SK-N-SH treated with all-trans-retinoic acid at 6 μM for 48 hours (cell line): ENCODE data around the gene CAMK1.
A peak's percentile ranks its signal among the peaks of the same experiment; 100 is the strongest.

Source experiments
- ATAC-seq: fragments of 200-7000 bp; cut with Tn5 transposase; 3 replicates; pipeline ENCODE4 v1.9.1; 2020; ENCODE audit warnings: mild to moderate bottlenecking, moderate library complexity
- ARNTL ChIP-seq: fragments of 450-650 bp; formaldehyde crosslinking; IDR thresholded peaks from 2 replicates; pipeline ENCODE4 v1.5.0; 2020; ENCODE audit warnings: low read depth, mild to moderate bottlenecking, moderate library complexity, borderline replicate concordance
- BACH2 ChIP-seq: fragments of 250-450 bp; sonication (Bioruptor Pico); IDR thresholded peaks from 2 replicates; pipeline ENCODE4 v1.9.0; 2021; ENCODE audit warnings: mild to moderate bottlenecking, borderline replicate concordance
- CSDC2 ChIP-seq: fragments of 250-450 bp; sonication (Bioruptor Pico); IDR thresholded peaks from 2 replicates; pipeline ENCODE4 v1.5.0; 2020; ENCODE audit warnings: mild to moderate bottlenecking, moderate library complexity
- ESRRG ChIP-seq: fragments of 250-450 bp; sonication (Bioruptor Pico); IDR thresholded peaks from 2 replicates; pipeline ENCODE4 v1.6.1; 2021; ENCODE audit warnings: mild to moderate bottlenecking
- GLIS3 ChIP-seq: fragments of 250-450 bp; sonication (Bioruptor Pico); IDR thresholded peaks from 2 replicates; pipeline ENCODE4 v1.5.0; 2020; ENCODE audit warnings: mild to moderate bottlenecking, moderate library complexity
- ISL1 ChIP-seq: fragments of 250-450 bp; sonication (Bioruptor Pico); IDR thresholded peaks from 2 replicates; pipeline ENCODE4 v2.1.2; 2022; ENCODE audit warnings: mild to moderate bottlenecking, moderate library complexity
- OSR1 ChIP-seq: fragments of 250-450 bp; sonication (Bioruptor Pico); IDR thresholded peaks from 2 replicates; pipeline ENCODE4 v1.8.0; 2022; ENCODE audit warnings: moderate library complexity, mild to moderate bottlenecking, inconsistent platforms
- PPARA ChIP-seq: fragments of 250-450 bp; sonication (Bioruptor Pico); IDR thresholded peaks from 2 replicates; pipeline ENCODE4 v1.5.0; 2020; ENCODE audit warnings: mild to moderate bottlenecking, borderline replicate concordance
- RARB ChIP-seq: fragments of 250-450 bp; sonication (Bioruptor Pico); IDR thresholded peaks from 2 replicates; pipeline ENCODE4 v1.8.0; 2021; ENCODE audit warnings: mild to moderate bottlenecking, moderate library complexity
- SNAI2 ChIP-seq: fragments of 250-450 bp; sonication (Bioruptor Pico); IDR thresholded peaks from 2 replicates; pipeline ENCODE4 v1.5.0; 2020; ENCODE audit warnings: mild to moderate bottlenecking, moderate library complexity
- TCF4 ChIP-seq: fragments of 250-450 bp; sonication (Bioruptor Pico); IDR thresholded peaks from 2 replicates; pipeline ENCODE4 v1.8.0; 2021; ENCODE audit warnings: mild to moderate bottlenecking, moderate library complexity, borderline replicate concordance
- TOX ChIP-seq: fragments of 250-450 bp; sonication (Bioruptor Pico); IDR thresholded peaks from 2 replicates; pipeline ENCODE4 v1.8.0; 2021; ENCODE audit warnings: mild to moderate bottlenecking, moderate library complexity, borderline replicate concordance
- ZC3H10 ChIP-seq: fragments of 250-450 bp; sonication (Bioruptor Pico); IDR thresholded peaks from 2 replicates; pipeline ENCODE4 v1.5.1; 2021; ENCODE audit warnings: mild to moderate bottlenecking, moderate library complexity
- ZFP3 ChIP-seq: fragments of 250-450 bp; sonication (Bioruptor Pico); IDR thresholded peaks from 2 replicates; pipeline ENCODE4 v1.5.0; 2020; ENCODE audit warnings: mild to moderate bottlenecking, moderate library complexity
- ZFP30 ChIP-seq: fragments of 450-650 bp; formaldehyde crosslinking; IDR thresholded peaks from 2 replicates; pipeline ENCODE4 v1.5.0; 2022; ENCODE audit warnings: mild to moderate bottlenecking, moderate library complexity
- ZNF565 ChIP-seq: fragments of 450-650 bp; formaldehyde crosslinking; conservative IDR thresholded peaks from 2 replicates; pipeline ENCODE4 v1.5.0; 2020; ENCODE audit warnings: low read depth, mild to moderate bottlenecking, moderate library complexity
- ZNF8 ChIP-seq: fragments of 450-650 bp; formaldehyde crosslinking; IDR thresholded peaks from 2 replicates; pipeline ENCODE4 v1.5.0; 2020; ENCODE audit warnings: mild to moderate bottlenecking, moderate library complexity
- TF ChIP-seq, protein P1 (sequence below): fragments of 250-450 bp; sonication (Bioruptor Pico); IDR thresholded peaks from 2 replicates; pipeline ENCODE4 v1.5.1; 2020; ENCODE audit warnings: low read depth, mild to moderate bottlenecking, moderate library complexity
- TF ChIP-seq, protein P2 (sequence below): fragments of 250-450 bp; sonication (Bioruptor Pico); IDR thresholded peaks from 2 replicates; pipeline ENCODE4 v1.5.0; 2020; ENCODE audit warnings: mild to moderate bottlenecking, moderate library complexity
- TF ChIP-seq, protein P3 (sequence below): fragments of 250-450 bp; sonication (Bioruptor Pico); IDR thresholded peaks from 2 replicates; pipeline ENCODE4 v1.5.1; 2021; ENCODE audit warnings: mild to moderate bottlenecking, moderate library complexity
- TF ChIP-seq, protein P4 (sequence below): fragments of 250-450 bp; sonication (Bioruptor Pico); IDR thresholded peaks from 2 replicates; pipeline ENCODE4 v1.8.0; 2021; ENCODE audit warnings: low read depth, mild to moderate bottlenecking, moderate library complexity, borderline replicate concordance

Gene CAMK1

DNA sequence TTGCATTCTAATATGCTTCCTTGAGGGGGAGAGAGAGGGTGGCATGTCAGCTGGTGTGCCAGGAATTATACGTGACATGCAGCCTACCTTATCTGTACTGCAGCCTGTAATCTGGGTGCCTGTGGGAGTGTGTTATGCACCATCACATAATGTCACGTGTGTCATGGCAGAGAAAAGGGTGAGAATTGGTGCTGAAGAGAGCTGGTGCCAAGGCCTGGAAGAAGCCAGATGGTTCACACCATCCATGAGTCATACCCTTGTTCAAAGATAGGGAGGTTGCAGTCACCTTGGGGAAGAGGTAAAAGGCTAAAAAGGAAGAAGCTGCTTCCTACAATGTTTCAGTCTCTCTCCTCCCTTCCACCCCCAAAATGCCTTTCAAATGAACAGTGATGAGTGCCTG is 32.9 kb downstream of the CAMK1 start (continued):
- TF ChIP-seq ESRRG (CRISPR knock-in tag), result no peak
- TF ChIP-seq BACH2 (CRISPR knock-in tag), result no peak

DNA sequence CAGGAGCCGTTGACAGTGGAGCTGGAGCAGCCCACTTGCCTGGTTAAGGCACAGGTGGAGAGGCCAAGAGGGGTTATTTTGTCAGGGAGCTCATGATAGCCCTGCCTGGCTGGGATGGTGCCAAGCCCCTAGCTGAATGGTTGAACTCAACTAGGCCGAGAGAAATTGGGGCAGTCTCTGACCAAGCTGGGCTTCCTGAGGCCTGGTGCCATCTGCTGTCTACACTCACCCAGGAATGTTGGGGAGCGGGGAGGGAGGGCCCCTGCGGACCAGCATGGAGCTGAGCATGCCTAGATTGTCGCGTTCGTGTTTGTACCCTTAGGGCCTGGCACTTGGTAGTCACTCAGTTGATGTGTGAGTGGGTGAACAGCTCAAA is 37.0 kb downstream of the CAMK1 start:
- TF ChIP-seq, protein P1, sequence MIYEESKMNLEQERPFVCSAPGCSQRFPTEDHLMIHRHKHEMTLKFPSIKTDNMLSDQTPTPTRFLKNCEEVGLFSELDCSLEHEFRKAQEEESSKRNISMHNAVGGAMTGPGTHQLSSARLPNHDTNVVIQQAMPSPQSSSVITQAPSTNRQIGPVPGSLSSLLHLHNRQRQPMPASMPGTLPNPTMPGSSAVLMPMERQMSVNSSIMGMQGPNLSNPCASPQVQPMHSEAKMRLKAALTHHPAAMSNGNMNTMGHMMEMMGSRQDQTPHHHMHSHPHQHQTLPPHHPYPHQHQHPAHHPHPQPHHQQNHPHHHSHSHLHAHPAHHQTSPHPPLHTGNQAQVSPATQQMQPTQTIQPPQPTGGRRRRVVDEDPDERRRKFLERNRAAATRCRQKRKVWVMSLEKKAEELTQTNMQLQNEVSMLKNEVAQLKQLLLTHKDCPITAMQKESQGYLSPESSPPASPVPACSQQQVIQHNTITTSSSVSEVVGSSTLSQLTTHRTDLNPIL (CRISPR knock-in tag), result no peak
- no peak for TF ChIP-seq SNAI2 (CRISPR knock-in tag)
- no peak for TF ChIP-seq GLIS3 (CRISPR knock-in tag)
- no peak for TF ChIP-seq ZNF565 (CRISPR knock-in tag)
- no peak for TF ChIP-seq ARNTL
- TF ChIP-seq ESRRG (CRISPR knock-in tag), result no peak
- no peak for TF ChIP-seq BACH2 (CRISPR knock-in tag)
- TF ChIP-seq RARB (CRISPR knock-in tag), result no peak
- no peak for TF ChIP-seq PPARA (CRISPR knock-in tag)
- TF ChIP-seq OSR1 (CRISPR knock-in tag), result no peak
- TF ChIP-seq, protein P2, sequence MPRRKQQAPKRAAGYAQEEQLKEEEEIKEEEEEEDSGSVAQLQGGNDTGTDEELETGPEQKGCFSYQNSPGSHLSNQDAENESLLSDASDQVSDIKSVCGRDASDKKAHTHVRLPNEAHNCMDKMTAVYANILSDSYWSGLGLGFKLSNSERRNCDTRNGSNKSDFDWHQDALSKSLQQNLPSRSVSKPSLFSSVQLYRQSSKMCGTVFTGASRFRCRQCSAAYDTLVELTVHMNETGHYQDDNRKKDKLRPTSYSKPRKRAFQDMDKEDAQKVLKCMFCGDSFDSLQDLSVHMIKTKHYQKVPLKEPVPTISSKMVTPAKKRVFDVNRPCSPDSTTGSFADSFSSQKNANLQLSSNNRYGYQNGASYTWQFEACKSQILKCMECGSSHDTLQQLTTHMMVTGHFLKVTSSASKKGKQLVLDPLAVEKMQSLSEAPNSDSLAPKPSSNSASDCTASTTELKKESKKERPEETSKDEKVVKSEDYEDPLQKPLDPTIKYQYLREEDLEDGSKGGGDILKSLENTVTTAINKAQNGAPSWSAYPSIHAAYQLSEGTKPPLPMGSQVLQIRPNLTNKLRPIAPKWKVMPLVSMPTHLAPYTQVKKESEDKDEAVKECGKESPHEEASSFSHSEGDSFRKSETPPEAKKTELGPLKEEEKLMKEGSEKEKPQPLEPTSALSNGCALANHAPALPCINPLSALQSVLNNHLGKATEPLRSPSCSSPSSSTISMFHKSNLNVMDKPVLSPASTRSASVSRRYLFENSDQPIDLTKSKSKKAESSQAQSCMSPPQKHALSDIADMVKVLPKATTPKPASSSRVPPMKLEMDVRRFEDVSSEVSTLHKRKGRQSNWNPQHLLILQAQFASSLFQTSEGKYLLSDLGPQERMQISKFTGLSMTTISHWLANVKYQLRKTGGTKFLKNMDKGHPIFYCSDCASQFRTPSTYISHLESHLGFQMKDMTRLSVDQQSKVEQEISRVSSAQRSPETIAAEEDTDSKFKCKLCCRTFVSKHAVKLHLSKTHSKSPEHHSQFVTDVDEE (CRISPR knock-in tag), result no peak
- TF ChIP-seq, protein P3, sequence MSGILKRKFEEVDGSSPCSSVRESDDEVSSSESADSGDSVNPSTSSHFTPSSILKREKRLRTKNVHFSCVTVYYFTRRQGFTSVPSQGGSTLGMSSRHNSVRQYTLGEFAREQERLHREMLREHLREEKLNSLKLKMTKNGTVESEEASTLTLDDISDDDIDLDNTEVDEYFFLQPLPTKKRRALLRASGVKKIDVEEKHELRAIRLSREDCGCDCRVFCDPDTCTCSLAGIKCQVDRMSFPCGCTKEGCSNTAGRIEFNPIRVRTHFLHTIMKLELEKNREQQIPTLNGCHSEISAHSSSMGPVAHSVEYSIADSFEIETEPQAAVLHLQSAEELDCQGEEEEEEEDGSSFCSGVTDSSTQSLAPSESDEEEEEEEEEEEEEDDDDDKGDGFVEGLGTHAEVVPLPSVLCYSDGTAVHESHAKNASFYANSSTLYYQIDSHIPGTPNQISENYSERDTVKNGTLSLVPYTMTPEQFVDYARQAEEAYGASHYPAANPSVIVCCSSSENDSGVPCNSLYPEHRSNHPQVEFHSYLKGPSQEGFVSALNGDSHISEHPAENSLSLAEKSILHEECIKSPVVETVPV, result no peak
- TF ChIP-seq ISL1, result no peak
- no peak for TF ChIP-seq TOX (CRISPR knock-in tag)
- no peak for TF ChIP-seq ZNF8 (CRISPR knock-in tag)
- no peak for TF ChIP-seq ZC3H10
- no peak for TF ChIP-seq CSDC2 (CRISPR knock-in tag)
- no peak for TF ChIP-seq ZFP30 (CRISPR knock-in tag)
- no peak for TF ChIP-seq ZFP3 (CRISPR knock-in tag)
- no peak for ATAC-seq

DNA sequence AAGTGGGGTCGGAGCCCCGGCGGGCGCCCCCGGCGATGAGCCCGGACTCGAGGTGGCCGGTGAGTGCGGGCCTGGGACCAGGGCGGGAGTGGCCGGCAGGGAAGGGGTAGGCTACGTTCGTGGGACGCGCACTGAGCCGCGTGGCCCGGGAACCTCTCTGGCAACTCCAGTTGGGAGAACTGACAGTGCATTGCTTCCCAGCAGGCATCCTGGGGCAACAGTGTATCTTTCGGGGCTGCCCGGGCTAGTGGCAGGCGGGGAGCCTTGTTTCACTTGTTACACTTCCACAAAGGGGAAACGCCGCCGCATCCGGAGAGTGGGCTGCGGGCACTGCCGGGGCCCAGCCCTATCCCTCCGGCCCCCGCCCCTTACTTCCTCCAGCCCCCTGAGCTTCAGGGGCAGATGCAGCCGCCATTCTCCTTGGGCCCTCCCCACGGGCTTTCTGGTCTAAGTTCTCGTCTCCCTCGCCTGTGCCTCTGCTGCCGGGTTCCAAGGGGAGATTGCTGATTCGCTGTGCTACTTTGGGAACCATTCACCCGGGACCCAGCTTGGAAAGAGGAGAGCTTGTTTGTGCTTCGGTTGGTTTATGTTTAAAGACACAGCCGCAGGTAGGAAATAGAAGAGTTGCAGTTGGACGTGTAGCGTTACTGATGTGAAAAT is 37.5 kb downstream of the CAMK1 start:
- TF ChIP-seq TCF4 (CRISPR knock-in tag) (no peak), ZC3H10 (no peak), BACH2 (CRISPR knock-in tag) (no peak), CSDC2 (CRISPR knock-in tag) (no peak), RARB (CRISPR knock-in tag) (no peak), ZFP3 (CRISPR knock-in tag) (no peak), ESRRG (CRISPR knock-in tag) (no peak), ISL1 (no peak), GLIS3 (CRISPR knock-in tag) (no peak), SNAI2 (CRISPR knock-in tag) (no peak), TOX (CRISPR knock-in tag) (no peak)
- TF ChIP-seq, protein P3, result no peak
- TF ChIP-seq, protein P2 (CRISPR knock-in tag), result no peak
- TF ChIP-seq, protein P4, sequence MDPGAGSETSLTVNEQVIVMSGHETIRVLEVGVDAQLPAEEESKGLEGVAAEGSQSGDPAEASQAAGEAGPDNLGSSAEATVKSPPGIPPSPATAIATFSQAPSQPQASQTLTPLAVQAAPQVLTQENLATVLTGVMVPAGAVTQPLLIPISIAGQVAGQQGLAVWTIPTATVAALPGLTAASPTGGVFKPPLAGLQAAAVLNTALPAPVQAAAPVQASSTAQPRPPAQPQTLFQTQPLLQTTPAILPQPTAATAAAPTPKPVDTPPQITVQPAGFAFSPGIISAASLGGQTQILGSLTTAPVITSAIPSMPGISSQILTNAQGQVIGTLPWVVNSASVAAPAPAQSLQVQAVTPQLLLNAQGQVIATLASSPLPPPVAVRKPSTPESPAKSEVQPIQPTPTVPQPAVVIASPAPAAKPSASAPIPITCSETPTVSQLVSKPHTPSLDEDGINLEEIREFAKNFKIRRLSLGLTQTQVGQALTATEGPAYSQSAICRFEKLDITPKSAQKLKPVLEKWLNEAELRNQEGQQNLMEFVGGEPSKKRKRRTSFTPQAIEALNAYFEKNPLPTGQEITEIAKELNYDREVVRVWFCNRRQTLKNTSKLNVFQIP (CRISPR knock-in tag), result no peak
- TF ChIP-seq, all 23 proteins: peak for 0
- peak; percentile 13 for ATAC-seq
